ENCODE results near the gene FOXP1. TPM values are rescaled to one million over a fixed set of nuclear protein-coding genes. Genes with fewer than 3 reads are reported as not detected.
"Not testable (repeated sequence)": the region's sequence is repeated elsewhere in the genome, so short reads cannot be mapped to it uniquely, and the experiment has no call there.

Gene FOXP1
- total RNA-seq, 1 experiment from 2014 or later = 24.8 TPM

- no peaks in the 10 kb centered on the region for H3K4me1 ChIP-seq
- no peak overlapping the region for H3K4me3 ChIP-seq
- no peaks in the 10 kb centered on the region for H3K27me3 ChIP-seq
- H3K36me3 ChIP-seq = no peaks in the 10 kb centered on the region
- no peaks in the 10 kb centered on the region for H3K9me3 ChIP-seq (replicated peaks)
- no peak for DNase-seq
- no peak overlapping the region for H3K27ac ChIP-seq
Observed at GRCh38 chr3:71446260-71446659, 137.3 kb downstream of the FOXP1 start.

DNA sequence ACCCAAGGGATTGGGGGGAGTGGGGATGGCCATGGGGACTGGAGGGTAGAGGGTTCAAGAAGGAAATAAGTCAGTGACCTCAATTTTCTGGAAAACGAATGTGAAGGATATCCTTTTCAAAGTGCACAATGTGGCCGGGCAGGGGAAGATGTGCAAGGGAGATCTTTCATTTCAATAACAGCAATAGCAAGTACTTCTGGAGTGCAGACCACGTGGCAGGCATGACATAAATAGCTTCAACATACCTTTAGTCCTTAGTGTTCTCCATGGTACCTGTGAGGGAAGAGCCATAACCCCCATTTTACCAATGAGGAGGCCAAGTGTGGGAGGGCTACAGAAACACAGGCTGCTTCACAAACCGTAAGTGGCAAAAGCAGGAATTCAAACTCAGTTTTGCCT is 138.7 kb downstream of the FOXP1 start:
- DNase-seq = no peak
- H3K4me1 ChIP-seq = no peaks in the 10 kb centered on the region
- H3K27ac ChIP-seq = no peak overlapping the region
- no peaks in the 10 kb centered on the region for H3K36me3 ChIP-seq
- no peaks in the 10 kb centered on the region for H3K27me3 ChIP-seq
- H3K4me3 ChIP-seq = no peak overlapping the region
- H3K9me3 ChIP-seq (replicated peaks) = no peaks in the 10 kb centered on the region

DNA sequence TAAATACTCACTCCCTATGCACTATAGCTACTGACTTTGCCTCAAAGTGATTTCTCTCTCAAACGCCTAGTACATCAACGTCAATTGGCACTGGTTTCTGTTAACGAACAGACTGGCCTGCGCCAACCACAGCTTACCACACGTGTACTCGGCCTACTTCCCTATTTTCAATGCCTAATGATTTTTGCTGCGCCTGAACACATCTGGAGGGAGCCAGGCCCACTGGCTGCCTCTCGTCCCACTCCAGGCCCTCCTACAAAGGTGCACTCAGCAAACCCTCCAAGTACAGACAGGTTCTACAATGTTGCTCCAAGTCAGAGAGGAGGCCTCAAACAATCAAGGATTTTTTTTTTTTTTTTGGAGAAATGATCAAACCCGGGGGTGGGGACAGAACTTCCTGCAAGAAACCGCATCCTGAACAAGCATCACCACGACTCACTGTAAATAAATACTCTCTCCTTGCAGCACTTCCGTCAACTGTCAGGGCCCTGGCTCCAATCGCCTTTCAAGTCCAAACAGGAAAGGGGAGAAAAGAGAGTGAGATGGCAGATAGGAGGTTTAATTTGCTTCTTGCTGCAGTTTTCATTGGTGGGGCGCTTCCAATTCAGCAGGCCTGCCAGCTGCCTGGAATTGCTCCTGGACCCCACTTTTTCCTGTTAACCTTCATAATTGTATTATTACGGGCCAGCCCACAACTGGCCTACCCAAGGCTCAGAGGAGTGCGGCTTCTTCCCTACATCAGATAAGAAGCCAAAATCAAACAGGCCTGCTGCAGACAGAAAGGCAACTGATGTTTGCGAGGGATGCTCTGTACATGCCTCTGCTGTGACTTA is 139.3 kb downstream of the FOXP1 start:
- H3K4me3 ChIP-seq = no peak overlapping the region
- H3K27ac ChIP-seq = no peak overlapping the region
- H3K4me1 ChIP-seq = no peaks in the 10 kb centered on the region
- H3K27me3 ChIP-seq = no peaks in the 10 kb centered on the region
- no peaks in the 10 kb centered on the region for H3K9me3 ChIP-seq (replicated peaks)
- no peak for DNase-seq
- H3K36me3 ChIP-seq = no peaks in the 10 kb centered on the region

DNA sequence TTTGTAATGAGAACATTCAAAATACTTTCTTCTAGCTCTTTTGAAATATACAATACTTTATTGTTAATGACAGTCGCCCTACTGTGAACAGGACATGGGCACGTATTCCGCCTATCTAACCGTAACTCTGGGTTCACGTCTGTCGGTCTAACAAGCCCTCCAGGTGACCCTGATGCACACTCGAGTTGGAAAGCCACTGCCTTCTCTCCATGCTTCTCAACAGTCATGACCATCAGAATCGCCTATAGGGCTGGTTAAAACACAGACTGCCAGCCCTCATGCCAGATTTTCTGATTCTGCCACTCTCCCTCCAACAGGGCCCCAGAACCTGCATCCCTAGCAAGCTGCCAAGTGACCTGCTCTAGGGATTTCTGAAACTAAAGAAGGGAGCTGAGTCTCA is 140.2 kb downstream of the FOXP1 start:
- no peaks in the 10 kb centered on the region for H3K4me1 ChIP-seq
- no peak overlapping the region for H3K27ac ChIP-seq
- no peaks in the 10 kb centered on the region for H3K27me3 ChIP-seq
- DNase-seq = no peak
- no peaks in the 10 kb centered on the region for H3K36me3 ChIP-seq
- H3K9me3 ChIP-seq (replicated peaks) = no peaks in the 10 kb centered on the region
- H3K4me3 ChIP-seq = no peak overlapping the region

- no peaks in the 10 kb centered on the region for H3K9me3 ChIP-seq (replicated peaks)
- no peaks in the 10 kb centered on the region for H3K4me1 ChIP-seq
- H3K36me3 ChIP-seq = no peaks in the 10 kb centered on the region
- H3K27ac ChIP-seq = no peak overlapping the region
- no peaks in the 10 kb centered on the region for H3K27me3 ChIP-seq
- no peak overlapping the region for H3K4me3 ChIP-seq
- no peak for DNase-seq
Observed at GRCh38 chr3:71442652-71443042, 140.9 kb downstream of the FOXP1 start.

DNA sequence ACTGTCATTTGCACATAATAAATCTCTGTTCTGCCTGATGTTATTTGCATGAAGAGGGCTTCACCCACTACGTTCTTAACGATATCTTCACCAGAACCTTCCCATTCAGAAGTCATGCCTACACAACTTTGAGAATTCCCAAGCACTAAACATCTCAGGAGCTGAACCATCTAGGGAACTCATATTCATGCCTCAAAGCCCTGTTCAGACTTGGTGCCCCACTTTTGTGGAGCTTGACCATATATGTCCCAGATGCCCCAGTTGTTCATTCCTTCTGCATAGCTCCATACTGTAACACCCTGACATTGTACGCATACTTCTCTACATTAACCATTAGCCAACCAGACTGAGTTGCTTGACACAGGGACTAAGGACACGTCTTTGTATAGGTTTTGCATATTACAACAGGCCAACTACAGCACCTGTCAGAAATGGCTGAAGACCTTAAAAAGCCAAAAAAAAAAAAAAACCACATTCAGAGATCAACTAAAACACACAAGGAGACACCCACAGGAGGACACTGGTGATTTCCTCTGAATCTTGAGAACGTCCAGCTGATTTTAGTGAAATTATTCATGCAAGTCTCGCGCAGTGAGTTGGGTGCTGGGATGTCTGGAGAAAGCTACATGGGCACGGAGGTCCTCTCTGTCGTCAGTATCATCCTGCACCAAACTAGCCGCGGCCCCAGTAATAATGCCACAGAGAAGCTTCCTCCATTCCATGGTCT is 141.4 kb downstream of the FOXP1 start:
- Histone ChIP-seq H3K27ac (no peak overlapping the region), H3K4me1 (no peaks in the 10 kb centered on the region), H3K4me3 (no peak overlapping the region), H3K27me3 (no peaks in the 10 kb centered on the region), H3K36me3 (no peaks in the 10 kb centered on the region), H3K9me3 (replicated peaks) (no peaks in the 10 kb centered on the region)
- DNase-seq = no peak

- H3K27ac ChIP-seq = no peak overlapping the region
- DNase-seq = no peak
- no peaks in the 10 kb centered on the region for H3K9me3 ChIP-seq (replicated peaks)
- H3K36me3 ChIP-seq = no peaks in the 10 kb centered on the region
- no peaks in the 10 kb centered on the region for H3K4me1 ChIP-seq
- no peak overlapping the region for H3K4me3 ChIP-seq
- H3K27me3 ChIP-seq = no peaks in the 10 kb centered on the region
Observed at GRCh38 chr3:71441217-71441924, 142.2 kb downstream of the FOXP1 start.

GRCh38 chr3:71438904-71439303 is 144.6 kb downstream of the FOXP1 start:
- Histone ChIP-seq H3K36me3 (no peaks in the 10 kb centered on the region), H3K4me3 (no peak overlapping the region), H3K27ac (no peak overlapping the region), H3K4me1 (no peaks in the 10 kb centered on the region), H3K27me3 (no peaks in the 10 kb centered on the region), H3K9me3 (replicated peaks) (no peaks in the 10 kb centered on the region)
- DNase-seq = no peak

DNA sequence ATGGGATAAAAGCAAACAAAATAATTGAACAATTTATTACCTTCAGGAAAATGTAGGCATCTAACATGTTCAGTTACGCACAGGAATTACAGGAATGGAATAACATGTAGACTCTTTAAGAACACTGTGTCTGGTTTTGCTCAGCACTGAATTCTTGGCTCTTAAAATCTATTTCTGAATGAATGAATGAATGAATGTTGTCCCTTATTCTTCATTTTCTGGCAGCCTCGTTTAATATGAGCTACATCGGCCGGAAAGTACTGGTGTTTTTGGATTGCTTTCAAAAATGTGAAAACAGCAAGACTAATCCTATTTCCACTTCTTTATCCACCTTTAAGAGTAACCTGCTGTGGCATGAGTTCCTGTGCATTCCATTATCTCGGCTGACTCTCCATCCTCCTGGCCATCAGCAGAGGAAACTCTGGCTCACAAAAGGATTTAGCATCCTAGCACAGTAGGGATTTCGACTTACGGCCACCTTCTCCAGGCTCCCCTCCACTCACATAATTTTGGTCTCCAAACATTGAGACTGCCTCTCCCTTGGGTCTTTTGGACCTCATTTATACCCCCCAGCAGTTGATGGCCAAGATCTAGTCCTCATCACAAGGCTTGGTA is 145.3 kb downstream of the FOXP1 start:
- Histone ChIP-seq H3K4me1 (no peaks in the 10 kb centered on the region), H3K4me3 (no peak overlapping the region), H3K36me3 (no peaks in the 10 kb centered on the region), H3K27me3 (no peaks in the 10 kb centered on the region), H3K9me3 (replicated peaks) (no peaks in the 10 kb centered on the region), H3K27ac (no peak overlapping the region)
- no peak for DNase-seq

GRCh38 chr3:71436337-71436736 is 147.2 kb downstream of the FOXP1 start:
- H3K27ac ChIP-seq = no peak overlapping the region
- H3K4me1 ChIP-seq = no peaks in the 10 kb centered on the region
- H3K9me3 ChIP-seq (replicated peaks) = no peaks in the 10 kb centered on the region
- H3K36me3 ChIP-seq = no peaks in the 10 kb centered on the region
- H3K27me3 ChIP-seq = no peaks in the 10 kb centered on the region
- no peak for DNase-seq
- H3K4me3 ChIP-seq = no peak overlapping the region

DNA sequence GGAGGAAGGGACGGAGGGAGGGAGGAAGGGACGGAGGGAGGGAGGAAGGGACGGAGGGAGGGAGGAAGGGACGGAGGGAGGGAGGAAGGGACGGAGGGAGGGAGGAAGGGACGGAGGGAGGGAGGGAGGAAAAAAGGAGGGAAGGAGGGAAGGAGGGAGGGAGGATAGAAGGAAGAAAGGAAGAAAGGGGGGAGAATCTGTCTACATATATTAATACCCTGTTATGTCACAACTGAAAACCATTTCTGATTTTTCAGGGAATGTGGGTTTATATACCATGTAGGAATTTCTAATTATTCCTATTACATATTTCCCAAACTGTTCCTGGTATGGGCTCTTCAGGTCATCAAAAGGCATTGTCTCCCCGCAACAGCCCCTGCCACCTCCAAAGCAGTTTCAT is 147.7 kb downstream of the FOXP1 start:
- not testable (repeated sequence) for H3K4me3 ChIP-seq; H3K9me3 ChIP-seq (replicated peaks); H3K27me3 ChIP-seq; DNase-seq; H3K27ac ChIP-seq; H3K36me3 ChIP-seq; H3K4me1 ChIP-seq

- no peak overlapping the region for H3K27ac ChIP-seq
- H3K36me3 ChIP-seq = no peaks in the 10 kb centered on the region
- DNase-seq = no peak
- no peaks in the 10 kb centered on the region for H3K9me3 ChIP-seq (replicated peaks)
- no peaks in the 10 kb centered on the region for H3K4me1 ChIP-seq
- H3K27me3 ChIP-seq = no peaks in the 10 kb centered on the region
- no peak overlapping the region for H3K4me3 ChIP-seq
Observed at GRCh38 chr3:71433631-71434030, 149.9 kb downstream of the FOXP1 start.

DNA sequence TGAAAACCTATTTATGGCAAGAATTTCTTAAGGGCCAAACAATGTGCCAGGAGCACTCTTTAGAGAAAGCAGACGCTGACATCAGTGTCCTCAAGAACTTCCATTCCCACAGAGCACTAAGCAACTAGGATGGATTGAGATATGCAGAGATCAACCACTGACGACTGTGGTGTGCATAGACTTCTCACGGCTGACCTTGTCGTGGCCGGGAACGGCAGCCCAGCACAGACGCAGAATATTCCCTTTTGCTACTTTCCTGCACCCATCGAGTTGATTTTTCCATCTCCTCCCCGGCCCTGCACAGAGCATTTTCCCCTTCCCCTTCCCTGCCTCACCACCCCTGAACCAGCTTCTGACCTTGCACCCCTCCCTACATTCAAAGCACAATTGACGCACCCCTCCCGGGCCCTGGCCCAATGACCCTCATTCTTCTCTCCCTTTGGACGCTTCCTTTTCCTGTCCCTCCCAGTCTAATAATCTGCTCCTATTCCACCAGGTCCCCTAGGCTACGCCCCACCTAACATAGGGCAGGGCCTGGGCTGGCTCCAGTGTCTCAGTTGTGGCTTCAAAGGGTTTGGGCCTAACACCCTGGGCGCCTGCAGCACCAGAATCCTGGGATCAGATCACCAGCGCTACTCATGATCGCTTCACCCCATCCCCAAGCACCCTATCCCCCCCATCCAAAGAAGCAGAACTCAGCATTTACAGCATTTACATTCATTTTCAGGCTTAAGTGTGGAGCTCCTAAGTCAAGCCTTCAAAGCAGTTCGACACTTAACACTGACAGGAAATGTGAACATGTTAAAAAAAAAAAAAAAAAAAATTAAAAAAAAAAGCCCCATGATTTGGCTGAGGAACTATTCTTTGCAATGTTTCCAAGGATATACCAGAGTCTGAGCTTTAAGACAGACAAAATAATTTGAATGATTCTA is 151.2 kb downstream of the FOXP1 start:
- no peak for DNase-seq
- no peak overlapping the region for H3K27ac ChIP-seq
- H3K36me3 ChIP-seq = no peaks in the 10 kb centered on the region
- H3K4me1 ChIP-seq = no peaks in the 10 kb centered on the region
- no peaks in the 10 kb centered on the region for H3K9me3 ChIP-seq (replicated peaks)
- no peak overlapping the region for H3K4me3 ChIP-seq
- H3K27me3 ChIP-seq = no peaks in the 10 kb centered on the region

- H3K36me3 ChIP-seq = no peaks in the 10 kb centered on the region
- no peaks in the 10 kb centered on the region for H3K4me1 ChIP-seq
- no peak for DNase-seq
- no peak overlapping the region for H3K4me3 ChIP-seq
- no peaks in the 10 kb centered on the region for H3K9me3 ChIP-seq (replicated peaks)
- H3K27ac ChIP-seq = no peak overlapping the region
- H3K27me3 ChIP-seq = no peaks in the 10 kb centered on the region
Observed at GRCh38 chr3:71430941-71431552, 152.5 kb downstream of the FOXP1 start.
